Measurements from ENCODE around the gene RALB. TPM values are rescaled to one million over a fixed set of nuclear protein-coding genes. Genes with fewer than 3 reads are reported as not detected.
A peak's percentile ranks its signal among the peaks of the same experiment; 100 is the strongest.
"Not testable (repeated sequence)": the region's sequence is repeated elsewhere in the genome, so short reads cannot be mapped to it uniquely, and the experiment has no call there.

RALB gene
- total RNA-seq, 2 donors from 2014 or later = 40.1 to 43.2 TPM

- ATAC-seq (no peak), DNase-seq (ENCODE audit: low spot score) (no peak)
- Mint-ChIP-seq H3K27me3 (no peaks in the 10 kb centered on the region), H3K27ac (no peak overlapping the region), H3K9me3 (no peaks in the 10 kb centered on the region), H3K4me1 (ENCODE audit: low read depth in 2 of 2) (peaks cover 4 to 10% of the 10 kb centered on the region in 2 donors), H3K4me3 (no peak overlapping the region), H3K36me3 (no peaks in the 10 kb centered on the region)
These were observed 54.8 kb downstream of the RALB start for GRCh38 chr2:120307482-120307881.

- Mint-ChIP-seq H3K4me1 (ENCODE audit: low read depth in 2 of 2) (peaks cover 0 to 13% of the 10 kb centered on the region in 2 donors), H3K4me3 (no peak overlapping the region), H3K9me3 (no peaks in the 10 kb centered on the region), H3K27me3 (no peaks in the 10 kb centered on the region), H3K36me3 (no peaks in the 10 kb centered on the region), H3K27ac (no peak overlapping the region)
- peak in 1 of 2 donors; percentile 39 for ATAC-seq
- no peak for DNase-seq (ENCODE audit: low spot score)
These were observed 55.6 kb downstream of the RALB start for GRCh38 chr2:120308038-120308910.

GRCh38 chr2:120310136-120310535 lies 57.5 kb downstream of the RALB start:
- Mint-ChIP-seq H3K36me3 (no peaks in the 10 kb centered on the region), H3K9me3 (no peaks in the 10 kb centered on the region), H3K27ac (peak overlapping the region in 1 of 2 donors; percentile 58), H3K27me3 (peaks cover 6 to 7% of the 10 kb centered on the region in 2 donors), H3K4me3 (no peak overlapping the region), H3K4me1 (ENCODE audit: low read depth in 2 of 2) (peaks cover 0 to 13% of the 10 kb centered on the region in 2 donors)
- ATAC-seq = no peak
- no peak for DNase-seq (ENCODE audit: low spot score)

GRCh38 chr2:120310841-120311240 lies 58.2 kb downstream of the RALB start:
- peak overlapping the region in 1 of 2 donors; percentile 58 for H3K27ac Mint-ChIP-seq
- not testable (repeated sequence) for H3K9me3 Mint-ChIP-seq; H3K36me3 Mint-ChIP-seq; ATAC-seq; DNase-seq (ENCODE audit: low spot score); H3K4me3 Mint-ChIP-seq
- H3K4me1 Mint-ChIP-seq (ENCODE audit: low read depth in 2 of 2) = peaks cover 0 to 11% of the 10 kb centered on the region in 2 donors
- peaks cover 7 to 12% of the 10 kb centered on the region in 2 donors for H3K27me3 Mint-ChIP-seq

GRCh38 chr2:120312076-120312475 lies 59.4 kb downstream of the RALB start:
- no peaks in the 10 kb centered on the region for H3K36me3 Mint-ChIP-seq
- peaks cover 0 to 9% of the 10 kb centered on the region in 2 donors for H3K4me1 Mint-ChIP-seq (ENCODE audit: low read depth in 2 of 2)
- ATAC-seq (no peak), DNase-seq (ENCODE audit: low spot score) (no peak)
- no peaks in the 10 kb centered on the region for H3K9me3 Mint-ChIP-seq
- peak overlapping the region in 1 of 2 donors; percentile 78 for H3K27ac Mint-ChIP-seq
- H3K27me3 Mint-ChIP-seq = peaks cover 7 to 12% of the 10 kb centered on the region in 2 donors
- no peak overlapping the region for H3K4me3 Mint-ChIP-seq

GRCh38 chr2:120312860-120313694 lies 60.4 kb downstream of the RALB start:
- H3K36me3 Mint-ChIP-seq = no peaks in the 10 kb centered on the region
- H3K4me3 Mint-ChIP-seq = peak overlapping the region; percentile 66
- H3K27ac Mint-ChIP-seq = peak overlapping the region in 1 of 2 donors; percentile 78
- ATAC-seq (peak; percentile 69 to 76), DNase-seq (ENCODE audit: low spot score) (no peak)
- H3K9me3 Mint-ChIP-seq = no peaks in the 10 kb centered on the region
- peaks cover 0 to 9% of the 10 kb centered on the region in 2 donors for H3K4me1 Mint-ChIP-seq (ENCODE audit: low read depth in 2 of 2)
- peaks cover 7 to 12% of the 10 kb centered on the region in 2 donors for H3K27me3 Mint-ChIP-seq

- Mint-ChIP-seq H3K36me3 (no peaks in the 10 kb centered on the region), H3K4me3 (peak overlapping the region; percentile 66), H3K9me3 (no peaks in the 10 kb centered on the region), H3K4me1 (ENCODE audit: low read depth in 2 of 2) (peaks cover 0 to 9% of the 10 kb centered on the region in 2 donors), H3K27me3 (peaks cover 9 to 12% of the 10 kb centered on the region in 2 donors), H3K27ac (no peak overlapping the region)
- ATAC-seq = no peak
- DNase-seq (ENCODE audit: low spot score) = no peak
These were observed 61.3 kb downstream of the RALB start for GRCh38 chr2:120313695-120314615.

- Mint-ChIP-seq H3K27ac (no peak overlapping the region), H3K4me1 (ENCODE audit: low read depth in 2 of 2) (peaks cover 0 to 9% of the 10 kb centered on the region in 2 donors), H3K36me3 (no peaks in the 10 kb centered on the region), H3K27me3 (peaks cover 9 to 12% of the 10 kb centered on the region in 2 donors), H3K9me3 (no peaks in the 10 kb centered on the region), H3K4me3 (no peak overlapping the region)
- DNase-seq (ENCODE audit: low spot score) (no peak), ATAC-seq (no peak)
These were observed 62.2 kb downstream of the RALB start for GRCh38 chr2:120314690-120315366.

GRCh38 chr2:120315367-120316033 lies 62.8 kb downstream of the RALB start:
- Mint-ChIP-seq H3K4me1 (ENCODE audit: low read depth in 2 of 2) (peaks cover 0 to 9% of the 10 kb centered on the region in 2 donors), H3K27ac (no peak overlapping the region), H3K27me3 (peaks cover 9 to 12% of the 10 kb centered on the region in 2 donors), H3K9me3 (no peaks in the 10 kb centered on the region), H3K4me3 (no peak overlapping the region), H3K36me3 (no peaks in the 10 kb centered on the region)
- ATAC-seq (no peak), DNase-seq (ENCODE audit: low spot score) (no peak)

GRCh38 chr2:120316071-120316470 lies 63.4 kb downstream of the RALB start:
- H3K4me1 Mint-ChIP-seq (ENCODE audit: low read depth in 2 of 2) = peaks cover 0 to 9% of the 10 kb centered on the region in 2 donors
- DNase-seq (ENCODE audit: low spot score) = no peak
- no peaks in the 10 kb centered on the region for H3K9me3 Mint-ChIP-seq
- H3K27ac Mint-ChIP-seq = no peak overlapping the region
- ATAC-seq = no peak
- no peaks in the 10 kb centered on the region for H3K36me3 Mint-ChIP-seq
- H3K27me3 Mint-ChIP-seq = peaks cover 11 to 12% of the 10 kb centered on the region in 2 donors
- no peak overlapping the region for H3K4me3 Mint-ChIP-seq

- ATAC-seq = no peak
These were observed 64.0 kb downstream of the RALB start for GRCh38 chr2:120316528-120317179.

GRCh38 chr2:120317180-120317533 lies 64.5 kb downstream of the RALB start:
- H3K27me3 Mint-ChIP-seq = peaks cover 11 to 12% of the 10 kb centered on the region in 2 donors
- no peaks in the 10 kb centered on the region for H3K9me3 Mint-ChIP-seq
- H3K27ac Mint-ChIP-seq = no peak overlapping the region
- DNase-seq (ENCODE audit: low spot score) (no peak), ATAC-seq (no peak)
- no peak overlapping the region for H3K4me3 Mint-ChIP-seq
- peaks cover 0 to 9% of the 10 kb centered on the region in 2 donors for H3K4me1 Mint-ChIP-seq (ENCODE audit: low read depth in 2 of 2)
- H3K36me3 Mint-ChIP-seq = no peaks in the 10 kb centered on the region

More at GRCh38 chr2:120316528-120317179, 64.0 kb downstream of the RALB start:
- Mint-ChIP-seq H3K4me1 (ENCODE audit: low read depth in 2 of 2) (peaks cover 0 to 9% of the 10 kb centered on the region in 2 donors), H3K4me3 (no peak overlapping the region), H3K36me3 (no peaks in the 10 kb centered on the region), H3K27me3 (peaks cover 11 to 12% of the 10 kb centered on the region in 2 donors), H3K9me3 (no peaks in the 10 kb centered on the region), H3K27ac (no peak overlapping the region)
- no peak for DNase-seq (ENCODE audit: low spot score)

All from natural killer cell treated with Interleukin-12 subunit alpha and Interleukin-12 subunit beta and Interleukin-15 and Interleukin-18, amount 100 ng/mL, for 72 hours (primary cell).